Osteocyte (in vitro differentiated cells): ENCODE results near the gene PUM2. TPM values are rescaled to one million over a fixed set of nuclear protein-coding genes. Genes with fewer than 3 reads are reported as not detected.

Experiments
- DNase-seq: peaks from one replicate; pipeline ENCODE4 v3.0.0; 2021; ENCODE audit warnings: mixed read lengths; ENCODE audit not compliant: unreplicated experiment; ENCODE audit errors: extremely low spot score
- H3K27ac Mint-ChIP-seq: one replicate; pipeline ENCODE4 v1.8.0; 2021; ENCODE audit warnings: mild to moderate bottlenecking, mixed read lengths; ENCODE audit not compliant: unreplicated experiment
- H3K27me3 Mint-ChIP-seq: one replicate; pipeline ENCODE4 v1.8.0; 2021; ENCODE audit warnings: mixed read lengths; ENCODE audit not compliant: unreplicated experiment
- H3K36me3 Mint-ChIP-seq: one replicate; pipeline ENCODE4 v1.8.0; 2021; ENCODE audit warnings: mixed read lengths; ENCODE audit not compliant: unreplicated experiment
- H3K4me1 Mint-ChIP-seq: one replicate; pipeline ENCODE4 v1.8.0; 2021; ENCODE audit warnings: mixed read lengths; ENCODE audit not compliant: unreplicated experiment
- H3K4me3 Mint-ChIP-seq: one replicate; pipeline ENCODE4 v1.8.0; 2021; ENCODE audit warnings: mild to moderate bottlenecking, moderate library complexity, mixed read lengths; ENCODE audit not compliant: unreplicated experiment
- H3K9me3 Mint-ChIP-seq: one replicate; pipeline ENCODE4 v1.8.0; 2021; ENCODE audit warnings: mixed read lengths; ENCODE audit not compliant: unreplicated experiment
- CTCF ChIP-seq: fragments of 200-600 bp; sonication (generic); IDR thresholded peaks from 2 replicates; pipeline ENCODE4 v1.5.0; 2021; ENCODE audit warnings: antibody characterized with exemption, mild to moderate bottlenecking, moderate library complexity
- total RNA-seq: library from RNA; stranded (reverse); gene quantifications from 2 replicates; pipeline ENCODE4 v1.2.1, GENCODE V29; 2021

PUM2 gene
- total RNA-seq, 1 donor from 2014 or later = 82.2 TPM

GRCh38 chr2:20231598-20232026, 119.0 kb downstream of the PUM2 start:
- Mint-ChIP-seq H3K4me3 (no peak overlapping the region), H3K9me3 (no peaks in the 10 kb centered on the region), H3K27ac (no peak overlapping the region), H3K27me3 (no peaks in the 10 kb centered on the region), H3K36me3 (no peaks in the 10 kb centered on the region), H3K4me1 (peaks cover 3% of the 10 kb centered on the region)
- no peak for TF ChIP-seq CTCF
- peak; percentile 72 for DNase-seq

GRCh38 chr2:20231159-20231558, 119.5 kb downstream of the PUM2 start:
- H3K27me3 Mint-ChIP-seq = no peaks in the 10 kb centered on the region
- no peaks in the 10 kb centered on the region for H3K9me3 Mint-ChIP-seq
- peak; percentile 71 for DNase-seq
- no peak for TF ChIP-seq CTCF
- no peak overlapping the region for H3K27ac Mint-ChIP-seq
- peaks cover 3% of the 10 kb centered on the region for H3K4me1 Mint-ChIP-seq
- no peak overlapping the region for H3K4me3 Mint-ChIP-seq
- no peaks in the 10 kb centered on the region for H3K36me3 Mint-ChIP-seq

DNA sequence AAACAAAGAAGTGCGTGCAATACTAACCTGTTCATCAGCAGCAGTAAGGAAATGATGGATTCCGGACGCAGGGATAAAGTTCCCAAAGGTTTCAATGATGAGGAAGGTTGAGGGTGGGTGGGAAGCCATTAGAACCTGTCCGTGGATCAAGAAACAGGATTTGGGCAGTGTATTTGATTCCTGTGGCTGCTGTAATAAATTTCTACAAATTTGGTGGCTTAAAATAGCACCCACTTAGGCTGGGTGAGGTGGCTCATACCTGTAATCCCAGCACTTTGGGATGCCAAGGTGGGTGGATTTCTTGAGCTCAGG, 120.6 kb downstream of the PUM2 start:
- Mint-ChIP-seq H3K4me3 (no peak overlapping the region), H3K9me3 (no peaks in the 10 kb centered on the region), H3K27ac (no peak overlapping the region), H3K36me3 (no peaks in the 10 kb centered on the region), H3K27me3 (no peaks in the 10 kb centered on the region), H3K4me1 (peaks cover 9% of the 10 kb centered on the region)
- no peak for TF ChIP-seq CTCF
- DNase-seq = no peak

DNA sequence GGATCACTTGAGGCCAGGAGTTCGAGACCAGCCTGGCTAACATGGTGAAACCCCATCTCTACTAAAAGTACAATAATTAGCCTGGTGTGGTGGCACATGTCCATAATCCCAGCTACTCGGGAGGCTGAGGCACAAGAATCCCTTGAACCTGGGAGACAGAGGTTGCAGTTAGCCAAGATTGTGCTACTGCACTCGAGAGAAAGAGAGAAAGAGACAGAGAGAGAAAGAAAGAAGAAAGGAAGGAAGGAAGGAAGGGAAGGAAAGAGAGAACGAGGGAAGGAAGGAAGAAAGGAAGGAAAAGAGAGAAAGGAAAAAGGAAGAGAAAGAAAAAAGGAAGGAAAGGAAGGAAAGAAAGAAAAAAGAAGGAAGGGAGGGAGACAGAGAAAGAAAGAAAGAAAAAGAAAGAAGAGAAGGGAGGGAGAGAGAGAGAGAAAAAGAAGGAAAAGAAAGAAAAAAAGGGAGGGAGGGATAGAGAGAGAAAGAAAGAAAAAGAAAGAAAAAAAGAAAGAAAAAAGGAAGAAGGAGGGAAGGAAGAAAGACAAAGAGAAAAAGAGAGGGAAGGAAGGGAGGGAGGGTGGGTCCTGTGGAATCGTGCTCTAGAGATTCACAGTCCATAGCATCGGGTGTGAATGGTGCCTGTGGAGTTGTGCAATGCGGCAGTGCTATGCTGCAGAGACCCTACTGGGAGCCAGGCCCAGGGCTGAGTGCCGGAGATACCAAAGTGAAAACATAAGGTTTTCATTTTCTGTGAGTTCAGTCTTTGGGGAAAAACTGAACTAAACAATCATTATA, 121.1 kb downstream of the PUM2 start:
- no peaks in the 10 kb centered on the region for H3K9me3 Mint-ChIP-seq
- H3K27ac Mint-ChIP-seq = no peak overlapping the region
- peaks cover 9% of the 10 kb centered on the region for H3K4me1 Mint-ChIP-seq
- DNase-seq = peak; percentile 42
- H3K36me3 Mint-ChIP-seq = no peaks in the 10 kb centered on the region
- no peaks in the 10 kb centered on the region for H3K27me3 Mint-ChIP-seq
- H3K4me3 Mint-ChIP-seq = no peak overlapping the region
- no peak for TF ChIP-seq CTCF

DNA sequence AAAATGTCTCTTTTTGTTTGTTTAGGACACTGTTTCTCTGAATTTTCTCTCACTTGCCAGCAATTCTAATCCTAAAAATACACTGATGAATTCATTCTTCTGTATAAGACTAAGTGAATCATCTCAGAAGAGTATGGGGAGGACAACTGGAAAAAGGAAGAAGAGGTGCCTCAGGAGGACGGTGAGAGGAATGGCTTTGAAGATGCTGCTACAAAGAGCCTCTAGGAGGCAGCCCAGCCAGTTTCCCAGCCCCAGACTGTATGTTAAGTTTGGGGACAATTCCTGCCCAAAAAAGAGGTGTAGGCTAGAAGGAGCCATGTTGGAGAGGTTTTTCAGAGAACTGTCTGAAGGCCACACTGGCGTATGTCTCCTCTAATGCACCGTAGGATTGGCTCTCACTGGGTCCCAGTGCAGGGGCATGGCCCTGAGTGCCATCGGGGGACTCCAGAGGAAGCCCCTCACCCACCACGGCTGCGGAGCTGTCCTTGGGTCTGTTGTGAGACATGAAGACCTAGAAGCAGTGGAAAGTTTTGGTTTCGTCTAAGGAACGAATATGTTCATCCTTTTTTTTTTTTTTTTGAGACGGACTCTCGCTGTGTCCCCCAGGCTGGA, 122.6 kb downstream of the PUM2 start:
- Mint-ChIP-seq H3K27me3 (no peaks in the 10 kb centered on the region), H3K27ac (no peak overlapping the region), H3K36me3 (no peaks in the 10 kb centered on the region), H3K4me3 (no peak overlapping the region), H3K9me3 (no peaks in the 10 kb centered on the region), H3K4me1 (peaks cover 11% of the 10 kb centered on the region)
- TF ChIP-seq CTCF = no peak
- DNase-seq = peak; percentile 38
